ENCODE results near the gene ZYG11B. TPM values are rescaled to one million over a fixed set of nuclear protein-coding genes. Genes with fewer than 3 reads are reported as not detected.
A peak's percentile ranks its signal among the peaks of the same experiment; 100 is the strongest.
"Not testable (repeated sequence)": the region's sequence is repeated elsewhere in the genome, so short reads cannot be mapped to it uniquely, and the experiment has no call there.

ZYG11B gene
- total and polyA plus RNA-seq, 3 donors from 2014 or later = 17.7 to 76.6 (median 73.1) TPM

DNA sequence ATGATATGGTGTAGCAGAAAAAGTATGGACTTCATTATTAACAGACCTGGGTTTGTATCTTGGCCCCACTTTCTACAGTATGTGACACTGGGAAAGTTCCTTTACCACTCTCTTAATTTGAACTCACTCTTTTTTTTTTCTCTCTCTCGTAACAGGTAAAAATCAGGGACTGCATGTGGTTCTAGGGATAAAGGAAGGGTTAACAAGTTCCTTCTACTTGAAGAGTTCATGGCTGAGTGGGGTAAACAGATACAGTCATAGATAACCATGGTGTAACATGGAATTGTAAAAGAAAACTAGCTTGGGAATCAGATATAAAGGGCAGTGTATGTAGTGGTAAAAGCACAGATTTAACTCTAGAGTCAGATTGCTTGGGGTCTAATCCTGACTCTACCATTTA is 21.2 kb downstream of the ZYG11B start:
- DNase-seq = no peak
- H3K4me3 ChIP-seq = no peak overlapping the region
- TF ChIP-seq, protein P1, sequence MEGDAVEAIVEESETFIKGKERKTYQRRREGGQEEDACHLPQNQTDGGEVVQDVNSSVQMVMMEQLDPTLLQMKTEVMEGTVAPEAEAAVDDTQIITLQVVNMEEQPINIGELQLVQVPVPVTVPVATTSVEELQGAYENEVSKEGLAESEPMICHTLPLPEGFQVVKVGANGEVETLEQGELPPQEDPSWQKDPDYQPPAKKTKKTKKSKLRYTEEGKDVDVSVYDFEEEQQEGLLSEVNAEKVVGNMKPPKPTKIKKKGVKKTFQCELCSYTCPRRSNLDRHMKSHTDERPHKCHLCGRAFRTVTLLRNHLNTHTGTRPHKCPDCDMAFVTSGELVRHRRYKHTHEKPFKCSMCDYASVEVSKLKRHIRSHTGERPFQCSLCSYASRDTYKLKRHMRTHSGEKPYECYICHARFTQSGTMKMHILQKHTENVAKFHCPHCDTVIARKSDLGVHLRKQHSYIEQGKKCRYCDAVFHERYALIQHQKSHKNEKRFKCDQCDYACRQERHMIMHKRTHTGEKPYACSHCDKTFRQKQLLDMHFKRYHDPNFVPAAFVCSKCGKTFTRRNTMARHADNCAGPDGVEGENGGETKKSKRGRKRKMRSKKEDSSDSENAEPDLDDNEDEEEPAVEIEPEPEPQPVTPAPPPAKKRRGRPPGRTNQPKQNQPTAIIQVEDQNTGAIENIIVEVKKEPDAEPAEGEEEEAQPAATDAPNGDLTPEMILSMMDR (IDR thresholded peaks at IDR 0.05) = no peak
- TF ChIP-seq POLR2A (IDR thresholded peaks at IDR 0.05) = no peak
- H3K27me3 ChIP-seq = no peaks in the 10 kb centered on the region
- no peaks in the 10 kb centered on the region for H3K9me3 ChIP-seq
- no peaks in the 10 kb centered on the region for H3K36me3 ChIP-seq (ENCODE audit: low read depth, missing control alignments)
- intact Hi-C loops (cut with DNase I; ENCODE audit: low total_unique reads) = no loop called here
- no peak overlapping the region for H3K27ac ChIP-seq
- WGBS, 2 donors = 62 to 80% methylated on average over 1 of the region's 1 CpG
- H3K4me1 ChIP-seq = peaks cover 44% of the 10 kb centered on the region

GRCh38 chr1:52748119-52748518 is 21.9 kb downstream of the ZYG11B start:
- Histone ChIP-seq H3K27me3 (no peaks in the 10 kb centered on the region), H3K4me3 (no peak overlapping the region), H3K4me1 (peaks cover 47% of the 10 kb centered on the region), H3K9me3 (no peaks in the 10 kb centered on the region), H3K36me3 (ENCODE audit: low read depth, missing control alignments) (no peaks in the 10 kb centered on the region), H3K27ac (no peak overlapping the region)
- no peak for DNase-seq
- no peak for TF ChIP-seq POLR2A (IDR thresholded peaks at IDR 0.05)
- TF ChIP-seq, protein P1 (IDR thresholded peaks at IDR 0.05) = peak in 2 of 3 experiments; percentile 15 to 43
- intact Hi-C loops (cut with DNase I; ENCODE audit: low total_unique reads) = no loop called here

DNA sequence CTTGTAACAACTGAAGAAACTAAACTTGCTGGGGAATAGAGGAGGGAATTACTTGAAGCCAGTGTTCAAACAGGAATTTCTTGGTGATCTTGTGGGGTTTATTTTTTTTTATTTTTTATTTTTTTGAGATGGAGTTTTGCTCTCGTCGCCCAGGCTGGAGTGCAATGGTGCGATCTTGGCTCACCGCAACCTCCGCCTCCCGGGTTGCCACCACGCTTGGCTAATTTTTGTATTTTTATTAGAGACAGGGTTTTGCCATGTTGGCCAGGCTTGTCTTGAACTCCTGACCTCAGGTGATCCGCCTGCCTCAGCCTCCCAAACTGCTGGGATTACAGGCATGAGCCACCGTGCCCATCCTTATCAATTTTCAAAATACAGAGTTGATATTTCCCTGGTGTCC is 23.2 kb downstream of the ZYG11B start:
- H3K9me3 ChIP-seq; H3K36me3 ChIP-seq (ENCODE audit: low read depth, missing control alignments); H3K27me3 ChIP-seq; intact Hi-C loops (cut with DNase I; ENCODE audit: low total_unique reads); DNase-seq; H3K4me3 ChIP-seq: not testable (repeated sequence)
- peaks cover 47% of the 10 kb centered on the region for H3K4me1 ChIP-seq
- 58 to 75% methylated on average over 9 of the region's 9 CpGs for WGBS, 2 donors
- H3K27ac ChIP-seq = peak overlapping the region; percentile 8 to 34

DNA sequence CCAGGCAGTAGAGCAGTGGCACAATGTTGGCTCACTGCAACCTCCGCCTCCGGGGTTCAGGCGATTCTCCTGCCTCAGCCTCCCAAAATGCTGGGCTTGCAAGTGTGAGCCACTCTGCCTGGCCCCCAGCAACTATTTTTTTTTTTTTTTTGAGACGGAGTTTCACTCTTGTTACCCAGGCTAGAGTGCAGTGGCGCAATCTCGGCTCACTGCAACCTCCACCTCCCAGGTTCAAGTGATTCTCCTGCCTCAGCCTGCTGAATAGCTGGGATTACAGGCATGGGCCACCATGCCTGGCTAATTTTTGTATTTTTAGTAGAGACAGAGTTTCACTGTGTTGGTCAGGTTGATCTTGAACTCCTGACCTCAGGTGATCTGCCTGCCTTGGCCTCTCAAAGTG is 23.9 kb downstream of the ZYG11B start:
- WGBS, 2 donors = 78 to 83% methylated on average over 6 of the region's 6 CpGs
- peaks cover 47% of the 10 kb centered on the region for H3K4me1 ChIP-seq

GRCh38 chr1:52751589-52752483 is 25.6 kb downstream of the ZYG11B start:
- intact Hi-C loops (cut with DNase I; ENCODE audit: low total_unique reads) = no loop called here
- TF ChIP-seq POLR2A (IDR thresholded peaks at IDR 0.05) = no peak
- TF ChIP-seq, protein P1 (IDR thresholded peaks at IDR 0.05) = no peak
- H3K27ac ChIP-seq = peak overlapping the region; percentile 72 to 80
- H3K4me1 ChIP-seq = peaks cover 54% of the 10 kb centered on the region
- H3K4me3 ChIP-seq = no peak overlapping the region
- no peaks in the 10 kb centered on the region for H3K9me3 ChIP-seq
- WGBS, 2 donors = 25 to 39% methylated on average over 3 of the region's 3 CpGs
- H3K27me3 ChIP-seq = no peaks in the 10 kb centered on the region
- DNase-seq = peak; percentile 82
- H3K36me3 ChIP-seq (ENCODE audit: low read depth, missing control alignments) = no peaks in the 10 kb centered on the region

More for the DNA sequence above, 23.9 kb downstream of the ZYG11B start:
- intact Hi-C loops (cut with DNase I; ENCODE audit: low total_unique reads); H3K36me3 ChIP-seq (ENCODE audit: low read depth, missing control alignments); H3K9me3 ChIP-seq; H3K4me3 ChIP-seq; DNase-seq; H3K27me3 ChIP-seq: not testable (repeated sequence)
- H3K27ac ChIP-seq = peak overlapping the region; percentile 3 to 80

- Histone ChIP-seq H3K27ac (peak overlapping the region; percentile 72 to 80), H3K4me1 (peaks cover 56% of the 10 kb centered on the region), H3K36me3 (ENCODE audit: low read depth, missing control alignments) (no peaks in the 10 kb centered on the region), H3K4me3 (no peak overlapping the region), H3K9me3 (no peaks in the 10 kb centered on the region), H3K27me3 (no peaks in the 10 kb centered on the region)
- no peak for DNase-seq
- WGBS, 2 donors = 84 to 87% methylated on average over 2 of the region's 2 CpGs
- intact Hi-C loops (cut with DNase I; ENCODE audit: low total_unique reads) = no loop called here
- TF ChIP-seq, protein P1 (IDR thresholded peaks at IDR 0.05) = no peak
- TF ChIP-seq POLR2A (IDR thresholded peaks at IDR 0.05) = no peak
Observed at GRCh38 chr1:52752484-52752826, 26.2 kb downstream of the ZYG11B start.
